ENCODE data around the gene STX18. TPM values are rescaled to one million over a fixed set of nuclear protein-coding genes. Genes with fewer than 3 reads are reported as not detected.
A peak's percentile ranks its signal among the peaks of the same experiment; 100 is the strongest.

STX18 gene
- total and polyA plus RNA-seq, 5 experiments from 2014 or later, result 20.0 to 24.9 (median 21.5) TPM

DNA sequence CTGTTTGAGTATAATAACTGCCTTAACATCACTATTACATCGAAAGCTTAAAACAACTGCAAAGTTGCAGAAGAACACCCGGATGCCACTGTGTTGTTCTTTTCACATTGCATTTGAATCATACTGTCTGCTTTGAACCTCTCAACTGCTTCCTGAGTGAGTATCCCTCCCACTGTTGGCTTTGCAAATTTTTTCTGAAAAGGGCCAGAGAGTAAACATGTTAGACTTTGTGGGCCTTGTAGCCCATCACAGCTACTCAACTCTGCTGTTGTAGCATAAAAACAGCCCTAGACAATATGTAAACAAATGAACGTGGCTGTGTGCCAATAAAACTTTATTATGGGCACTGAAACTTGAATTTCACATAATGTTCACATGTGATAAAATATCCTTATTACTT lies 78.9 kb downstream of the STX18 start:
- peaks cover 25 to 37% (median 35%) of the 10 kb centered on the region in 4 donors for H3K4me1 Mint-ChIP-seq
- ATAC-seq (peak in 1 of 2 donors; percentile 23), DNase-seq (peak in 2 of 10 donors; percentile 1 to 14)
- peaks cover 32 to 58% (median 34%) of the 10 kb centered on the region in 3 donors for H3K36me3 Mint-ChIP-seq
- peak overlapping the region in 5 of 10 donors; percentile 4 to 68 (median 8) for H3K4me3 Mint-ChIP-seq
- H3K27ac Mint-ChIP-seq, result peak overlapping the region in 8 of 10 donors; percentile 0 to 94 (median 68)
- POLR2A ChIA-PET, result interaction anchor here (1.2 to 1.3 kb wide), 2 partner anchors 77 to 114 kb away, joined by 3 to 4 read pairs; no protein-coding TSS in a partner anchor
- no peaks in the 10 kb centered on the region for H3K27me3 Mint-ChIP-seq
- peaks cover 0 to 19% (median 5%) of the 10 kb centered on the region in 9 donors for H3K9me3 Mint-ChIP-seq

DNA sequence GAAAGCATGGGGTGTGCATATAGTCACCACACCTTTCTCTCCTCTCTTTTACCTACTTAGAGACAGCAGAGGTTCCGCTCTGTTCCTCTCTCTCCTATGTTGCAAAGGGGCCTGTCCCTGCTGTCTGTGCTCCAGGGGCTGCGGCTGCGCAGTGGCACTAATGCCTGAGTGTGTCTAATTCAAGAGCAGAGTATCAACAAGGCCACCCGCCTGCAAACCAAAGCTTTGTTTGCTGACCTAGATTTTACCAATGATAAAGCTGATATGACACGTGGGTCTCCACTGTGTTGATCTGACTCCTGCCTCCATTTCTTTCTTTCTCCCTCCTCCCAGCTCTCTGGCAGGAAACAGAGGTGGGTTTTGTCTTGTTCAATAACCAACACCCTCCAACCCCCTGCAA lies 80.0 kb downstream of the STX18 start:
- DNase-seq (peak in 7 of 10 donors; percentile 5 to 67 (median 36)), ATAC-seq (peak; percentile 79 to 90)
- H3K36me3 Mint-ChIP-seq, result peaks cover 25 to 58% (median 29%) of the 10 kb centered on the region in 3 donors
- POLR2A ChIA-PET, result no interaction called here
- H3K27ac Mint-ChIP-seq, result peak overlapping the region; percentile 68 to 94 (median 82)
- H3K9me3 Mint-ChIP-seq, result peaks cover 0 to 19% (median 5%) of the 10 kb centered on the region in 9 donors
- peak overlapping the region in 7 of 10 donors; percentile 6 to 68 (median 60) for H3K4me3 Mint-ChIP-seq
- peaks cover 25 to 36% (median 33%) of the 10 kb centered on the region in 4 donors for H3K4me1 Mint-ChIP-seq
- H3K27me3 Mint-ChIP-seq, result no peaks in the 10 kb centered on the region

GRCh38 chr4:4461178-4461577 lies 80.7 kb downstream of the STX18 start:
- peak overlapping the region in 6 of 10 donors; percentile 49 to 94 (median 85) for H3K27ac Mint-ChIP-seq
- peaks cover 21 to 34% (median 32%) of the 10 kb centered on the region in 4 donors for H3K4me1 Mint-ChIP-seq
- peaks cover 20 to 58% (median 24%) of the 10 kb centered on the region in 3 donors for H3K36me3 Mint-ChIP-seq
- POLR2A ChIA-PET, result no interaction called here
- ATAC-seq, result no peak
- peaks cover 0 to 13% (median 5%) of the 10 kb centered on the region in 9 donors for H3K9me3 Mint-ChIP-seq
- no peak overlapping the region for H3K4me3 Mint-ChIP-seq
- H3K27me3 Mint-ChIP-seq, result no peaks in the 10 kb centered on the region
- DNase-seq, result no peak

- no peak for DNase-seq
- Mint-ChIP-seq H3K27me3 (no peaks in the 10 kb centered on the region), H3K27ac (peak overlapping the region in 6 of 10 donors; percentile 15 to 94 (median 72)), H3K4me1 (peaks cover 18 to 34% (median 30%) of the 10 kb centered on the region in 4 donors), H3K4me3 (no peak overlapping the region), H3K9me3 (peaks cover 0 to 10% (median 5%) of the 10 kb centered on the region in 9 donors), H3K36me3 (peaks cover 16 to 57% (median 23%) of the 10 kb centered on the region in 3 donors)
- ATAC-seq, result no peak
- POLR2A ChIA-PET, result no interaction called here
These were observed 81.1 kb downstream of the STX18 start for GRCh38 chr4:4460759-4461158.

DNA sequence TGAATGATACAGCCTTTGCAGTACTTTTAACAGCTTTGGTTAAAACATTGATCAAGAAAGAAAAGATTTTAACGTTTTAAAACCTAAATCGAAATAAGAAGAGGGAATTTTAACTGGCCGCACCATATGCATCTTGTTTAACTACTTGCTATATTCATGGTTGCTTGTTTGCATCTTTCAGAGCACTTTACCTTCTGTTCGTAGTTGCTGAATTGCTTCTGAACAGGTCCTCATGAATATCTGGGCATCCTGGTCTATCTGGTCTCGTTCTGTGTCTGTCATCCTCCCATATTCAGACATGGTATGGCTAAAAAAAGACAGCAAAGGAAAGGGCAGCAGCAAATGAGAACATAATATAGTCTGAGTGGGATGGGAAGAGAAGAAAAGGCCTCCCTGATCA lies 82.7 kb downstream of the STX18 start:
- Mint-ChIP-seq H3K36me3 (peaks cover 5 to 53% (median 15%) of the 10 kb centered on the region in 3 donors), H3K27me3 (no peaks in the 10 kb centered on the region), H3K9me3 (no peaks in the 10 kb centered on the region), H3K27ac (peak overlapping the region in 2 of 10 donors; percentile 76 to 86), H3K4me1 (peaks cover 10 to 25% (median 21%) of the 10 kb centered on the region in 4 donors), H3K4me3 (no peak overlapping the region)
- POLR2A ChIA-PET, result no interaction called here
- DNase-seq (no peak), ATAC-seq (no peak)

GRCh38 chr4:4457803-4458553 lies 83.9 kb downstream of the STX18 start:
- POLR2A ChIA-PET, result no interaction called here
- DNase-seq, result no peak
- Mint-ChIP-seq H3K27ac (no peak overlapping the region), H3K9me3 (no peaks in the 10 kb centered on the region), H3K36me3 (peaks cover 5 to 60% (median 15%) of the 10 kb centered on the region in 3 donors), H3K4me3 (no peak overlapping the region), H3K27me3 (no peaks in the 10 kb centered on the region), H3K4me1 (peaks cover 10 to 22% (median 17%) of the 10 kb centered on the region in 4 donors)
- ATAC-seq, result no peak

DNA sequence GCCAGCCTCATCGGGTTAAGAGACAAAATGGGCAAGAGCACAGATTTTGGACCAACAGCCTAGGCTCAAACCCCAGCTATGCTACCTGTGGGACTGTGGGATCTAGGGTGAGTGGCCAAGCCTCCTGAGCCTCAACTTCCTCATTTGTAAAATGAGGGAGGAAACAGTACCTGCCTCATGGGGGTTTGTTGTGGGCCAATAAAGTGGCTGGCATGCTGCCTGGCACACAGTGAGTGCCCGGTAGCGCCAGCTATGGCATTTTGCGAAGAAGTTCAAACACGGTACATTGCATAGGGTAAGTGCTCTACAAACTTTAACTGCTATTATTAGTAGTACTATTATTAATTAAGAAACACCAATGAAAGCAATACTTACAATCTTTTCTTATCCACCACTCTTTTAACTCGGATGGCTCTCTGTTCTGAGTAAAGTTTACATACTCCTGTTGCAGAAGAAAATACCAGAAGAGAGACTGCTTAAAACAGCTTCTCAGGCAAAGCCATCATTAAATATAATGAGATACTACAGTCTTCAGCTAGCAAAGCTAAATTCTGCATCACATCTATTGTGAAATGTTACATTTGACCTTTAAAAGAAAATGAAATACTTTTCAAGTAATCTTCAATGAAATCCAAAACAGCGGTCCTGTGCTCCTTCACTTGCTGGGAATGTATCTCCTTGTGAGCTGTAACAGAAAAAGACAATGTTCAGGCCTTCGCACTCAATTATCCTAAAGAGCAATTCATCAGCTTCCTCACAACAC lies 84.9 kb downstream of the STX18 start:
- Mint-ChIP-seq H3K4me1 (peaks cover 7 to 14% (median 10%) of the 10 kb centered on the region in 4 donors), H3K27me3 (no peaks in the 10 kb centered on the region), H3K4me3 (no peak overlapping the region), H3K36me3 (peaks cover 9 to 70% (median 19%) of the 10 kb centered on the region in 3 donors), H3K27ac (no peak overlapping the region), H3K9me3 (no peaks in the 10 kb centered on the region)
- no peak for ATAC-seq
- POLR2A ChIA-PET, result no interaction called here
- no peak for DNase-seq

GRCh38 chr4:4456351-4456750 lies 85.5 kb downstream of the STX18 start:
- POLR2A ChIA-PET, result no interaction called here
- no peaks in the 10 kb centered on the region for H3K27me3 Mint-ChIP-seq
- DNase-seq (no peak), ATAC-seq (no peak)
- no peak overlapping the region for H3K27ac Mint-ChIP-seq
- peaks cover 9 to 76% (median 19%) of the 10 kb centered on the region in 3 donors for H3K36me3 Mint-ChIP-seq
- H3K4me3 Mint-ChIP-seq, result no peak overlapping the region
- no peaks in the 10 kb centered on the region for H3K9me3 Mint-ChIP-seq
- peaks cover under 1 to 11% (median 3%) of the 10 kb centered on the region in 4 donors for H3K4me1 Mint-ChIP-seq

- Mint-ChIP-seq H3K9me3 (no peaks in the 10 kb centered on the region), H3K27me3 (no peaks in the 10 kb centered on the region), H3K27ac (peak overlapping the region in 1 of 10 donors; percentile 27), H3K36me3 (peaks cover 9 to 78% (median 19%) of the 10 kb centered on the region in 3 donors), H3K4me1 (peaks cover 0 to 11% (median 0%) of the 10 kb centered on the region in 4 donors), H3K4me3 (no peak overlapping the region)
- POLR2A ChIA-PET, result no interaction called here
- ATAC-seq (no peak), DNase-seq (no peak)
These were observed 86.5 kb downstream of the STX18 start for GRCh38 chr4:4455210-4455865.

DNA sequence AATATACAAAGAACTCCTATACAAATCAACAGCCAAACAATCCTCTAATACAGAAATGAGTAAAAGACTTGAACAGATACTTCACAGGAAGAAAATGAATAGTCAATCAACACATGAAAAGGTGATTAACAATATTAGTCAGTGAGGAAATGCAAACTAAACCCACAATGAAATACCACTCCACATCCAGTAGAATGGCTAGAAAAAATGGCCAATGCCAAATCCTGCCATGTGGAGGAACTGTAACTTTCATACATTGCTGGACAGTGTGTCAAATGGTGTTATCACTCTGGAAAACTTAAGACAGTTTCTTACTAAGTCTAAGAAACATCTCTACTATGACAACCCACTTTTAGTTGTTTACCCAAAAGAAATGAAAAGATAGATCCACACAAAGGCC lies 95.4 kb downstream of the STX18 start:
- POLR2A ChIA-PET, result no interaction called here
- Mint-ChIP-seq H3K27ac (peak overlapping the region in 2 of 10 donors; percentile 20 to 24), H3K9me3 (no peaks in the 10 kb centered on the region), H3K4me3 (no peak overlapping the region), H3K4me1 (no peaks in the 10 kb centered on the region), H3K27me3 (no peaks in the 10 kb centered on the region), H3K36me3 (peaks cover 0 to 7% (median 0%) of the 10 kb centered on the region in 3 donors)
- DNase-seq, result no peak
- ATAC-seq, result no peak

DNA sequence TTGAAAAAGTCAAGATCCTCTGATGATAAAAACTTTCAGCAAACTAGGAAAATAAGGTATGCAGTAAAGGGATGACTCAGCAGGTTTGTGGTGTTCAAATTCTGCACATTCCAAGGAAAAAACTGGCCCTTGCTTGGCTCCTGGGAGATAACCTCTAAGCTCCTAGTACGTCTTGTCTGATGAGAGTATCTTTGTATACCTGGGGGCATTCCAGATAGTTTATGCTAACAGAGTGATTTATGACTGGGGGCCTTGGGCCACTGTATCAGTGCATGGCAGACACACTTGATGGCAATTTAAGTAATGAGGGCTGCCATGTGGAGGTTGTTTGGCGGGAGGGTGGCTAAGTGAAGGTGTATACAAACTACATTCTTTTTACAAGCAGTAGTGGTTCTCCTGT lies 98.0 kb downstream of the STX18 start:
- H3K4me1 Mint-ChIP-seq, result no peaks in the 10 kb centered on the region
- H3K36me3 Mint-ChIP-seq, result peaks cover 0 to 2% (median 0%) of the 10 kb centered on the region in 3 donors
- H3K27ac Mint-ChIP-seq, result no peak overlapping the region

DNA sequence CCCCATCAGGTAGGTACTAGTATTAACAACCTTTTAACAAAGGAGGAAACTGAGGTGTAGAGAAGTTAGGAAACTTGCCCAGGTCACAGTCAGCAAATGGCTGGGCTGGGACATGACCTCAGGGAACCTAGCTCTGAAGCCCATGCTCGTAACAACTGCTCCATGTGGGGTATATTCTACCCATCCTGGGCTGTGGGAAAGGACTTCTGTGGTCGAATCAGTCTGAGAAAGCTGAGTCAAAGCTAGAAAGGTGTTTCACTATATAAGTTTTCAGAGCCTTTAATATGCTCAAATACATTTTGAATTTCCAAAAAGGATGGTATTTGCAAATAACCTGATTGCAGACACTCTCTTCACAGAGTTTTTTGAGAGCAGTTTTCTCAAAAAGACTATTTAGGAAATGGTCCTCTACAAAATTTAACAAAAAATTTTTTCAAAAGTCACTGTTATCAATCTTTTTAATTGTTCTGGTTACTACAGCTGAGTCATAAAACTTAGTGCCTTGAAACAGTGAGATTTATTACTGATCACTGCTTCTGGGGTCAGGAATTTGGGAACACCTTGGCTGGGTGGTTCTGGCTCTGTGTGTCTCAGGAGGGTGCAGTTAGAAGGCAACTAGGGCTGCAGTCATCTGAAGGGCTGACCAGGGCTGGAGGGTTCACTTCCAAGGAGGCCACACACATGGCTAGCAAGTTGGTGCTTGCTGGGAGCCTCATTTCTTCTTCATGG lies 101.4 kb downstream of the STX18 start:
- no peak for ATAC-seq
- peaks cover 0 to 24% (median 0%) of the 10 kb centered on the region in 3 donors for H3K36me3 Mint-ChIP-seq
- H3K27ac Mint-ChIP-seq, result peak overlapping the region in 1 of 10 donors; percentile 37
- H3K4me1 Mint-ChIP-seq, result no peaks in the 10 kb centered on the region
- POLR2A ChIA-PET, result no interaction called here
- DNase-seq, result no peak
- H3K9me3 Mint-ChIP-seq, result no peaks in the 10 kb centered on the region
- H3K4me3 Mint-ChIP-seq, result no peak overlapping the region
- H3K27me3 Mint-ChIP-seq, result no peaks in the 10 kb centered on the region

More for the DNA sequence above, 98.0 kb downstream of the STX18 start:
- Mint-ChIP-seq H3K9me3 (no peaks in the 10 kb centered on the region), H3K27me3 (no peaks in the 10 kb centered on the region), H3K4me3 (no peak overlapping the region)
- no peak for DNase-seq
- no peak for ATAC-seq
- POLR2A ChIA-PET, result no interaction called here

Data from naive thymus-derived CD8-positive, alpha-beta T cell (primary cell).